Liver (tissue), 3 donors: Measurements from ENCODE around the gene SYNE4.

ENCODE experiments used
- EGR1 ChIP-seq, 2 donors: IDR thresholded peaks; 2 replicates each; pipeline ENCODE4 v1.6.1; 2016 to 2018; ENCODE audit warnings: antibody characterized with exemption in 2 of 2, low read depth in 2 of 2
- GABPA ChIP-seq, 2 donors: IDR thresholded peaks in 1 of 2; conservative IDR thresholded peaks in 1 of 2; 2 replicates each; pipeline ENCODE4 v1.6.1; 2016; ENCODE audit warnings: antibody characterized with exemption in 2 of 2, mild to moderate bottlenecking in 1 of 2, moderate library complexity in 1 of 2
- HNF4G ChIP-seq: IDR thresholded peaks from 2 replicates; pipeline ENCODE4 v1.6.1; 2016; ENCODE audit warnings: antibody characterized with exemption
- JUND ChIP-seq, 2 donors: IDR thresholded peaks; 2 replicates each; pipeline ENCODE4 v1.6.1; 2016; ENCODE audit warnings: antibody characterized with exemption in 2 of 2
- RAD21 ChIP-seq, 2 donors: IDR thresholded peaks; 2 replicates each; pipeline ENCODE4 v1.6.1; 2016; ENCODE audit warnings: antibody characterized with exemption in 2 of 2, mild to moderate bottlenecking in 2 of 2
- SP1 ChIP-seq: IDR thresholded peaks from 2 replicates; pipeline ENCODE4 v1.6.1; 2018; ENCODE audit warnings: antibody characterized with exemption, mild to moderate bottlenecking
- TAF1 ChIP-seq: conservative IDR thresholded peaks from 2 replicates; pipeline ENCODE4 v1.6.1; 2016; ENCODE audit warnings: antibody characterized with exemption, mild to moderate bottlenecking
- YY1 ChIP-seq: IDR thresholded peaks from 2 replicates; pipeline ENCODE4 v1.6.1; 2016; ENCODE audit warnings: antibody characterized with exemption, mild to moderate bottlenecking
- TF ChIP-seq, protein P1 (sequence below): fragments of 150-350 bp; IDR thresholded peaks from 2 replicates; pipeline ENCODE4 v1.5.1; 2017; ENCODE audit warnings: improper control_type of control experiment, low read depth, low read length; ENCODE audit not compliant: missing input control
- TF ChIP-seq, protein P2 (sequence below): IDR thresholded peaks from 2 replicates; pipeline ENCODE4 v1.6.1; 2016; ENCODE audit warnings: antibody characterized with exemption
- TF ChIP-seq, protein P3 (sequence below): IDR thresholded peaks from 2 replicates; pipeline ENCODE4 v1.6.1; 2016; ENCODE audit warnings: antibody characterized with exemption
- TF ChIP-seq, protein P4 (sequence below): IDR thresholded peaks from 2 replicates; pipeline ENCODE4 v1.6.1; 2016; ENCODE audit warnings: antibody characterized with exemption
- TF ChIP-seq, protein P5 (sequence below): IDR thresholded peaks from 2 replicates; pipeline ENCODE4 v1.6.1; 2016; ENCODE audit warnings: antibody characterized with exemption, mild to moderate bottlenecking
- donor health status: healthy.
- donor health status: healthy.

DNA sequence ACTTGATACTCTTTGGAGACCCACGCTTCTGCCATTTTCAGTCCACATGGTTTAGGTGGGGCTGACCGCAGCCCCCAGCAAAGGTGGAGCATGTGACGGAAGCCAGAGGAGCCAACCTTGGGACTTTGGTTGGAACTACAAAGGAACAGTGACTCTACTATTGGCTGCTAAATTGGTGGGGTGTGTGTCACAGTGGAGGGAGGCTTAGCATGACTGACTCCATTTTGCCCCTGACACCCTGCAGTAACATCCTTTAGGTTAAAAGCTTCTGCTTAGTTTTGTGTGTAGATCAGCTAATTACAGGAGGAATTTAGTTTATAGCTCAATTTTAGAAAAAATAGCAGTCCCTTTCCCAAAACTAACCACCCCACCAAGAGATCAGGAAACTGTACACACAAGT lies 7.0 kb downstream of the SYNE4 start:
- TF ChIP-seq, protein P1, sequence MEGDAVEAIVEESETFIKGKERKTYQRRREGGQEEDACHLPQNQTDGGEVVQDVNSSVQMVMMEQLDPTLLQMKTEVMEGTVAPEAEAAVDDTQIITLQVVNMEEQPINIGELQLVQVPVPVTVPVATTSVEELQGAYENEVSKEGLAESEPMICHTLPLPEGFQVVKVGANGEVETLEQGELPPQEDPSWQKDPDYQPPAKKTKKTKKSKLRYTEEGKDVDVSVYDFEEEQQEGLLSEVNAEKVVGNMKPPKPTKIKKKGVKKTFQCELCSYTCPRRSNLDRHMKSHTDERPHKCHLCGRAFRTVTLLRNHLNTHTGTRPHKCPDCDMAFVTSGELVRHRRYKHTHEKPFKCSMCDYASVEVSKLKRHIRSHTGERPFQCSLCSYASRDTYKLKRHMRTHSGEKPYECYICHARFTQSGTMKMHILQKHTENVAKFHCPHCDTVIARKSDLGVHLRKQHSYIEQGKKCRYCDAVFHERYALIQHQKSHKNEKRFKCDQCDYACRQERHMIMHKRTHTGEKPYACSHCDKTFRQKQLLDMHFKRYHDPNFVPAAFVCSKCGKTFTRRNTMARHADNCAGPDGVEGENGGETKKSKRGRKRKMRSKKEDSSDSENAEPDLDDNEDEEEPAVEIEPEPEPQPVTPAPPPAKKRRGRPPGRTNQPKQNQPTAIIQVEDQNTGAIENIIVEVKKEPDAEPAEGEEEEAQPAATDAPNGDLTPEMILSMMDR = no peak
- TF ChIP-seq, protein P2, sequence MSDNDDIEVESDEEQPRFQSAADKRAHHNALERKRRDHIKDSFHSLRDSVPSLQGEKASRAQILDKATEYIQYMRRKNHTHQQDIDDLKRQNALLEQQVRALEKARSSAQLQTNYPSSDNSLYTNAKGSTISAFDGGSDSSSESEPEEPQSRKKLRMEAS = no peak
- TF ChIP-seq RAD21 (IDR thresholded peaks at IDR 0.05) (no peak), JUND (IDR thresholded peaks at IDR 0.05) (no peak), SP1 (no peak), TAF1 (no peak), EGR1 (IDR thresholded peaks at IDR 0.05; ENCODE audit: low read depth in 2 of 2) (no peak), YY1 (no peak), HNF4G (no peak), GABPA (IDR thresholded peaks at IDR 0.05 in 1 of 2, conservative IDR thresholded peaks at IDR 0.05 in 1 of 2) (no peak)
- TF ChIP-seq, protein P3, sequence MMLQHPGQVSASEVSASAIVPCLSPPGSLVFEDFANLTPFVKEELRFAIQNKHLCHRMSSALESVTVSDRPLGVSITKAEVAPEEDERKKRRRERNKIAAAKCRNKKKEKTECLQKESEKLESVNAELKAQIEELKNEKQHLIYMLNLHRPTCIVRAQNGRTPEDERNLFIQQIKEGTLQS = no peak
- TF ChIP-seq, protein P4, sequence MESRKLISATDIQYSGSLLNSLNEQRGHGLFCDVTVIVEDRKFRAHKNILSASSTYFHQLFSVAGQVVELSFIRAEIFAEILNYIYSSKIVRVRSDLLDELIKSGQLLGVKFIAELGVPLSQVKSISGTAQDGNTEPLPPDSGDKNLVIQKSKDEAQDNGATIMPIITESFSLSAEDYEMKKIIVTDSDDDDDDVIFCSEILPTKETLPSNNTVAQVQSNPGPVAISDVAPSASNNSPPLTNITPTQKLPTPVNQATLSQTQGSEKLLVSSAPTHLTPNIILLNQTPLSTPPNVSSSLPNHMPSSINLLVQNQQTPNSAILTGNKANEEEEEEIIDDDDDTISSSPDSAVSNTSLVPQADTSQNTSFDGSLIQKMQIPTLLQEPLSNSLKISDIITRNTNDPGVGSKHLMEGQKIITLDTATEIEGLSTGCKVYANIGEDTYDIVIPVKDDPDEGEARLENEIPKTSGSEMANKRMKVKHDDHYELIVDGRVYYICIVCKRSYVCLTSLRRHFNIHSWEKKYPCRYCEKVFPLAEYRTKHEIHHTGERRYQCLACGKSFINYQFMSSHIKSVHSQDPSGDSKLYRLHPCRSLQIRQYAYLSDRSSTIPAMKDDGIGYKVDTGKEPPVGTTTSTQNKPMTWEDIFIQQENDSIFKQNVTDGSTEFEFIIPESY = no peak
- TF ChIP-seq, protein P5, sequence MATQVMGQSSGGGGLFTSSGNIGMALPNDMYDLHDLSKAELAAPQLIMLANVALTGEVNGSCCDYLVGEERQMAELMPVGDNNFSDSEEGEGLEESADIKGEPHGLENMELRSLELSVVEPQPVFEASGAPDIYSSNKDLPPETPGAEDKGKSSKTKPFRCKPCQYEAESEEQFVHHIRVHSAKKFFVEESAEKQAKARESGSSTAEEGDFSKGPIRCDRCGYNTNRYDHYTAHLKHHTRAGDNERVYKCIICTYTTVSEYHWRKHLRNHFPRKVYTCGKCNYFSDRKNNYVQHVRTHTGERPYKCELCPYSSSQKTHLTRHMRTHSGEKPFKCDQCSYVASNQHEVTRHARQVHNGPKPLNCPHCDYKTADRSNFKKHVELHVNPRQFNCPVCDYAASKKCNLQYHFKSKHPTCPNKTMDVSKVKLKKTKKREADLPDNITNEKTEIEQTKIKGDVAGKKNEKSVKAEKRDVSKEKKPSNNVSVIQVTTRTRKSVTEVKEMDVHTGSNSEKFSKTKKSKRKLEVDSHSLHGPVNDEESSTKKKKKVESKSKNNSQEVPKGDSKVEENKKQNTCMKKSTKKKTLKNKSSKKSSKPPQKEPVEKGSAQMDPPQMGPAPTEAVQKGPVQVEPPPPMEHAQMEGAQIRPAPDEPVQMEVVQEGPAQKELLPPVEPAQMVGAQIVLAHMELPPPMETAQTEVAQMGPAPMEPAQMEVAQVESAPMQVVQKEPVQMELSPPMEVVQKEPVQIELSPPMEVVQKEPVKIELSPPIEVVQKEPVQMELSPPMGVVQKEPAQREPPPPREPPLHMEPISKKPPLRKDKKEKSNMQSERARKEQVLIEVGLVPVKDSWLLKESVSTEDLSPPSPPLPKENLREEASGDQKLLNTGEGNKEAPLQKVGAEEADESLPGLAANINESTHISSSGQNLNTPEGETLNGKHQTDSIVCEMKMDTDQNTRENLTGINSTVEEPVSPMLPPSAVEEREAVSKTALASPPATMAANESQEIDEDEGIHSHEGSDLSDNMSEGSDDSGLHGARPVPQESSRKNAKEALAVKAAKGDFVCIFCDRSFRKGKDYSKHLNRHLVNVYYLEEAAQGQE = no peak
